ENCODE results near the gene LORICRIN.

- TF ChIP-seq CTCF (IDR thresholded peaks at IDR 0.05) (no peak), POLR2A (IDR thresholded peaks at IDR 0.05) (no peak)
Observed at GRCh38 chr1:153307221-153307600, 47.7 kb downstream of the LORICRIN start.

All from tibial nerve (tissue), 3 donors.